OCI-LY3 (cell line): ENCODE measurements around the gene LRP1B.
"Not testable (repeated sequence)": the region's sequence is repeated elsewhere in the genome, so short reads cannot be mapped to it uniquely, and the experiment has no call there.

Experiments used
- H2AFZ ChIP-seq: fragments of 200-600, 300-600 bp; shearing (Covaris generic); 2 replicates; pipeline ENCODE4 v1.6.0; 2014; ENCODE audit warnings: antibody characterized with exemption, low read depth, low read length
- H3K27ac ChIP-seq: fragments of 200-600, 300-600 bp; sonication (generic); 2 replicates; pipeline ENCODE4 v1.5.1; 2014; ENCODE audit warnings: mild to moderate bottlenecking, low read length, moderate library complexity, mixed read lengths
- H3K27me3 ChIP-seq: fragments of 200-600, 300-600 bp; sonication (generic); 2 replicates; pipeline ENCODE4 v1.6.1; 2014; ENCODE audit warnings: low read depth, low read length, mixed read lengths
- H3K36me3 ChIP-seq: fragments of 200-600, 300-600 bp; sonication (generic); replicated peaks from 2 replicates; pipeline ENCODE3; 2014; ENCODE audit warnings: low read depth, low read length, mixed read lengths
- H3K4me1 ChIP-seq: fragments of 300-600, 200-600 bp; sonication (generic); 2 replicates; pipeline ENCODE4 v1.6.1; 2014; ENCODE audit warnings: low read length, mixed read lengths
- H3K4me2 ChIP-seq: fragments of 200-600, 300-600 bp; sonication (generic); 2 replicates; pipeline ENCODE4 v1.6.1; 2014; ENCODE audit warnings: low read length, mixed read lengths
- H3K4me3 ChIP-seq: fragments of 300-600, 200-600 bp; sonication (generic); 2 replicates; pipeline ENCODE4 v1.5.1; 2014; ENCODE audit warnings: antibody characterized with exemption, mild to moderate bottlenecking, low read length, moderate library complexity
- H3K79me2 ChIP-seq: fragments of 300-600, 200-600 bp; shearing (Covaris generic); 2 replicates; pipeline ENCODE4 v1.6.1; 2014; ENCODE audit warnings: mild to moderate bottlenecking, low read length, mixed read lengths
- H3K9ac ChIP-seq: fragments of 300-600, 200-600 bp; shearing (Covaris generic); 2 replicates; pipeline ENCODE4 v1.6.0; 2014; ENCODE audit warnings: mild to moderate bottlenecking, low read length, moderate library complexity
- H3K9me3 ChIP-seq: fragments of 200-600, 300-600 bp; shearing (Covaris generic); 2 replicates; pipeline ENCODE4 v1.6.1; 2014; ENCODE audit warnings: low read length, mixed read lengths; ENCODE audit not compliant: insufficient read depth
- H4K20me1 ChIP-seq: fragments of 200-600, 300-600 bp; sonication (generic); 2 replicates; pipeline ENCODE4 v1.6.1; 2016; ENCODE audit warnings: low read length, mixed read lengths; ENCODE audit not compliant: insufficient read depth
- EZH2phosphoT487 ChIP-seq: fragments of 200-600 bp; shearing (Covaris generic); IDR thresholded peaks from 2 replicates; pipeline ENCODE4 v1.6.1; 2018; ENCODE audit warnings: antibody characterized with exemption, mixed run types, low read depth
- TF ChIP-seq, protein P1 (sequence below): fragments of 200-600, 300-600 bp; sonication (generic); IDR thresholded peaks from 2 replicates; pipeline ENCODE4 v1.5.1; 2014; ENCODE audit warnings: antibody characterized with exemption, low read length, low read depth

Gene LRP1B

DNA sequence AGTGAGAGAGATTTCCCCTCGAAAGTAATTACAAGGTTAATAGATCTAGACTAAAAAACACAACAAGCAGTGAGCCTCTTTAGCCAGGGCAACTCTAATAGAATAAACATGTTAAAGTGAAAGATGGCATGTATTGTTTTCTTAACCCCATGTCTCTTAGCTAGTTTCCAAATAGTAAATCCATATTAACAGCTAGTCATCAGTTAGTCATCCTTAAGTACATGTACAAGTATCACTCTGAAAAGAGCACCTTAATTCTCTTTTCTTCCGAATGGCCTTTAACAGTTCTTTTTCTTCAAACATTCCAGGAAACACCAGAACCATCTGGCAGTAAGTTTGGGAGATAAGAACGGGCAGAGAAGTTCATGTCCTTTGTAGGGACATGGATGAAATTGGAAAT, 1480.0 kb downstream of the LRP1B start:
- Histone ChIP-seq H3K36me3 (no peaks in the 10 kb centered on the region), H3K27me3 (no peaks in the 10 kb centered on the region), H3K4me3 (no peak overlapping the region), H4K20me1 (no peaks in the 10 kb centered on the region), H3K4me1 (no peaks in the 10 kb centered on the region), H3K27ac (no peak overlapping the region), H2AFZ (no peak overlapping the region), H3K79me2 (no peaks in the 10 kb centered on the region), H3K9me3 (no peaks in the 10 kb centered on the region), H3K9ac (no peak overlapping the region), H3K4me2 (no peak overlapping the region)
- TF ChIP-seq EZH2phosphoT487: no peak
- TF ChIP-seq, protein P1, sequence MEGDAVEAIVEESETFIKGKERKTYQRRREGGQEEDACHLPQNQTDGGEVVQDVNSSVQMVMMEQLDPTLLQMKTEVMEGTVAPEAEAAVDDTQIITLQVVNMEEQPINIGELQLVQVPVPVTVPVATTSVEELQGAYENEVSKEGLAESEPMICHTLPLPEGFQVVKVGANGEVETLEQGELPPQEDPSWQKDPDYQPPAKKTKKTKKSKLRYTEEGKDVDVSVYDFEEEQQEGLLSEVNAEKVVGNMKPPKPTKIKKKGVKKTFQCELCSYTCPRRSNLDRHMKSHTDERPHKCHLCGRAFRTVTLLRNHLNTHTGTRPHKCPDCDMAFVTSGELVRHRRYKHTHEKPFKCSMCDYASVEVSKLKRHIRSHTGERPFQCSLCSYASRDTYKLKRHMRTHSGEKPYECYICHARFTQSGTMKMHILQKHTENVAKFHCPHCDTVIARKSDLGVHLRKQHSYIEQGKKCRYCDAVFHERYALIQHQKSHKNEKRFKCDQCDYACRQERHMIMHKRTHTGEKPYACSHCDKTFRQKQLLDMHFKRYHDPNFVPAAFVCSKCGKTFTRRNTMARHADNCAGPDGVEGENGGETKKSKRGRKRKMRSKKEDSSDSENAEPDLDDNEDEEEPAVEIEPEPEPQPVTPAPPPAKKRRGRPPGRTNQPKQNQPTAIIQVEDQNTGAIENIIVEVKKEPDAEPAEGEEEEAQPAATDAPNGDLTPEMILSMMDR: no peak

DNA sequence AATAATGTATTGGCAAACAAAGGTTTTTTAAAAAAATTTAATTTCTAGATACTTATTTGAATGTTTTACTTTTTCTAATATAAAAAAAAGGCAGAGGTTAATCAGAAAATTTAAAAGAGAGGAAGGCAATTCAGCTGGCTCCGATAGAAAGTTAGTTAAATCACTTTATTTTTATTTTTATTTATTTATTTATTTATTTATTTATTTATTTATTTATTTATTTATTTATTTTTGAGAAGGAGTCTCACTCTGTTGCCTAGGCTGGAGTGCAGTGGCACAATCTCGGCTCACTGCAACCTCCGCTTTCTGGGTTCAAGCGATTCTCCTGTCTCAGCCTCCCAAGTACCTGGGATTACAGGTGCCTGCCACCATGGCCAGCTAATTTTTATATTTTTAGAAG, 1480.7 kb downstream of the LRP1B start:
- not testable (repeated sequence) for H3K27me3 ChIP-seq, H3K79me2 ChIP-seq, H3K4me3 ChIP-seq, H3K9ac ChIP-seq, H3K36me3 ChIP-seq, H3K27ac ChIP-seq, H3K4me2 ChIP-seq, H3K4me1 ChIP-seq, H3K9me3 ChIP-seq, H2AFZ ChIP-seq, H4K20me1 ChIP-seq

DNA sequence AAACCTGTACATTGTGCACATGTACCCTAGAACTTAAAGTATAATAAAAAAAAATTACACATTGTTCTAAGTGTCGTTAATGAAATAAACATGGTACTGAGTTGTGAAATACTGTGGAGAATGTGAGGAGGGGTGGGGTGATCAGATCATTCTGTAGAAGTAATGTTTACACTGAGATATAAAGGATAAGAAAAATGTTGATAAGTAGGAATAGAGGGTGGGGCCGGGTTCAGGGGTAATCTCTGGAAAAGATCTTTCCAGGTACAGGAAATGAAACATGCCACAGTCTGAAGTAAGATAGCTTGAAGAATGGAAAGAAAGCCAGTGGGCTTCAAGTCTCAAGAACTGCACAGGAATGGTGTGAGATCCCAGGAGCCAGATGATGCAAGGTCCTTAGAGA, 1482.4 kb downstream of the LRP1B start:
- Histone ChIP-seq H3K4me3 (no peak overlapping the region), H2AFZ (no peak overlapping the region), H3K27ac (no peak overlapping the region), H3K4me1 (no peaks in the 10 kb centered on the region), H3K9me3 (no peaks in the 10 kb centered on the region), H3K79me2 (no peaks in the 10 kb centered on the region), H3K4me2 (no peak overlapping the region), H4K20me1 (no peaks in the 10 kb centered on the region), H3K9ac (no peak overlapping the region), H3K27me3 (no peaks in the 10 kb centered on the region), H3K36me3 (no peaks in the 10 kb centered on the region)
- no peak for TF ChIP-seq EZH2phosphoT487
- TF ChIP-seq, protein P1: no peak

DNA sequence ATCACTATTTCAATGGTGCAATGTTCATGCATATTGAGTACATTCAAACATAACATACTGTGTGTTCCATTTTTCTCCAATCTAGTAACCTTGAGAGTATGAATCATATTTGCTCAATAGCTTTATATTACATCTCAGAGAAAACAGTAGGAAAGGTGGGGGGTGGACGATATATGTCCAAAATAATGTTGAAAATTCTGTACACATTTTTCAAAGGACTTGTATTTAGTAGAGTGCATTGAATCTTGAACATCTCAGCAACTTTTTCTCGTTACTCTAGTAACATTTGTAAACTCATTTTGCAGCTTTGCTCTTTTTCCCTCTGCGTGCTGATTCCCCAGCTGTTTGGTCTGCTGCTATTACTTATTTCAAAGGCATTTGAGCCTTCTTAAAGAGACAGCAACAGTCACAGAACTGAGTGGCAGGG, 1487.0 kb downstream of the LRP1B start:
- Histone ChIP-seq H3K4me1 (peaks cover 17% of the 10 kb centered on the region), H3K27me3 (no peaks in the 10 kb centered on the region), H3K9ac (no peak overlapping the region), H3K27ac (no peak overlapping the region), H2AFZ (no peak overlapping the region; the same call in 1 of the 2 replicates), H4K20me1 (no peaks in the 10 kb centered on the region), H3K36me3 (no peaks in the 10 kb centered on the region), H3K4me3 (no peak overlapping the region), H3K9me3 (no peaks in the 10 kb centered on the region), H3K79me2 (no peaks in the 10 kb centered on the region), H3K4me2 (no peak overlapping the region)
- TF ChIP-seq, protein P1: no peak
- no peak for TF ChIP-seq EZH2phosphoT487

DNA sequence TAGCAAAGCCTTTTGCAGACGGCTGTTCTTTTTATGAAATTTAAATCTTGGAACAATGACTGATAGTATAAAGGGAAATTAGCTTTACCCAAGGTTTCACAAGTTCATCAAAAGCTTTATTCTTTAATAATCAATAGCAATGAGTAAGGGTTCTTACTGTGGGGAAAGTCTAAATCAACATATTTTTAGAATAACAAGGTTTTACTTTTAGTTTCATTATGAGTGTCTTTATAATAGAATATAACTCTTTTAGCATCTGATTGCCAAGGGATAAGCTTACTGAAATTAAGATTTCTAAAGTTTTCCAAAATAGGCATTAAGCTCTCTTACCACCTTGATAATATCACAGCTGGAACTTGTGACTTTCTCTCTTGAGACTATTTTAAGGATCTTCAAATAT, 1489.7 kb downstream of the LRP1B start:
- H3K4me2 ChIP-seq: peak overlapping the region; percentile 45
- TF ChIP-seq, protein P1: no peak
- no peak for TF ChIP-seq EZH2phosphoT487
- H3K36me3 ChIP-seq: no peaks in the 10 kb centered on the region
- no peaks in the 10 kb centered on the region for H4K20me1 ChIP-seq
- no peaks in the 10 kb centered on the region for H3K79me2 ChIP-seq
- peaks cover 17% of the 10 kb centered on the region for H3K4me1 ChIP-seq
- H2AFZ ChIP-seq: peak overlapping the region; percentile 54
- peak overlapping the region; percentile 19 for H3K4me3 ChIP-seq
- H3K9me3 ChIP-seq: no peaks in the 10 kb centered on the region
- H3K9ac ChIP-seq: no peak overlapping the region
- no peaks in the 10 kb centered on the region for H3K27me3 ChIP-seq
- H3K27ac ChIP-seq: no peak overlapping the region
